Activated CD8-positive, alpha-beta memory T cell treated with anti-CD3 and anti-CD28 coated beads for 1 hour (primary cell): ENCODE results near the gene TBL1XR1.
"Not testable (repeated sequence)": the region's sequence is repeated elsewhere in the genome, so short reads cannot be mapped to it uniquely, and the experiment has no call there.

Experiments
- DNase-seq, 2 donors: peaks; one replicate each; pipeline ENCODE4 v3.0.0-alpha.2; 2020; ENCODE audit warnings: low read depth in 1 of 2; ENCODE audit errors: extremely low read depth in 1 of 2

Gene TBL1XR1

GRCh38 chr3:177184602-177185001 lies 12.7 kb downstream of the TBL1XR1 start:
- not testable (repeated sequence) for DNase-seq

- no peak for DNase-seq
These were observed 14.9 kb downstream of the TBL1XR1 start for GRCh38 chr3:177182352-177182751.

GRCh38 chr3:177181418-177181817 lies 15.9 kb downstream of the TBL1XR1 start:
- no peak for DNase-seq

GRCh38 chr3:177180506-177180905 lies 16.8 kb downstream of the TBL1XR1 start:
- no peak for DNase-seq

- DNase-seq = no peak
These were observed 17.8 kb downstream of the TBL1XR1 start for GRCh38 chr3:177179281-177180067.

- no peak for DNase-seq
These were observed 19.5 kb downstream of the TBL1XR1 start for GRCh38 chr3:177177749-177178221.

GRCh38 chr3:177174607-177175170 lies 22.6 kb downstream of the TBL1XR1 start:
- no peak for DNase-seq

GRCh38 chr3:177169936-177170722 lies 27.2 kb downstream of the TBL1XR1 start:
- no peak for DNase-seq

- no peak for DNase-seq
These were observed 28.9 kb downstream of the TBL1XR1 start for GRCh38 chr3:177168431-177168830.

GRCh38 chr3:177162742-177163141 lies 34.5 kb downstream of the TBL1XR1 start:
- DNase-seq = no peak

- DNase-seq = not testable (repeated sequence)
These were observed 35.7 kb downstream of the TBL1XR1 start for GRCh38 chr3:177161603-177162002.

GRCh38 chr3:177158461-177158860 lies 38.8 kb downstream of the TBL1XR1 start:
- DNase-seq = no peak

GRCh38 chr3:177157492-177157891 lies 39.8 kb downstream of the TBL1XR1 start:
- DNase-seq = no peak

- no peak for DNase-seq
These were observed 42.5 kb downstream of the TBL1XR1 start for GRCh38 chr3:177154733-177155132.

- no peak for DNase-seq
These were observed 46.2 kb downstream of the TBL1XR1 start for GRCh38 chr3:177150970-177151627.

GRCh38 chr3:177150218-177150916 lies 46.9 kb downstream of the TBL1XR1 start:
- DNase-seq = no peak

- DNase-seq = no peak
These were observed 48.2 kb downstream of the TBL1XR1 start for GRCh38 chr3:177149106-177149505.

- no peak for DNase-seq
These were observed 49.5 kb downstream of the TBL1XR1 start for GRCh38 chr3:177147790-177148189.

GRCh38 chr3:177146646-177147045 lies 50.6 kb downstream of the TBL1XR1 start:
- no peak for DNase-seq

- no peak for DNase-seq
These were observed 51.3 kb downstream of the TBL1XR1 start for GRCh38 chr3:177145954-177146353.
